ENCODE results near the gene BCAS3. TPM values are rescaled to one million over a fixed set of nuclear protein-coding genes. Genes with fewer than 3 reads are reported as not detected.
"Not testable (repeated sequence)": the region's sequence is repeated elsewhere in the genome, so short reads cannot be mapped to it uniquely, and the experiment has no call there.

Gene BCAS3
- total RNA-seq, 4 donors from 2014 or later: 18.7 to 37.8 (median 24.9) TPM

DNA sequence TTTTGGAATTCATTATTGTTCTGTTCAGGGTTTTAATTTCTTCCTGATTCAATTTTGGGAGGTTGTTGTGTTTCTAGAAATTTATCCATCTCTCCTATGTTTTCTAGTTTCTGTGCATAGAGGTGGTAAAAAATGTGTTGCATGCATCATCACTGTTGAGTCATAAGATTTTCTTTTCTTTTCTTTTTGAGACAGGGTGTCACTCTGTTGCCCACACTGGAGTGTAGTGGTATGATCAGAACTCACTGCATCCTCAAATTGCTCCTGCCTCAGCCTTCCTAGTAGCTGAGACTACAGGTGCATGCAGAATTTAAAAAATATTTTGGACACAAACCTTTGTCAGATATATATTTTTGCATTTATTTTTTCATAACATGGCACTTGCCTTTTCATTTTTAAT is 184.8 kb downstream of the BCAS3 start:
- TF ChIP-seq, protein P1, sequence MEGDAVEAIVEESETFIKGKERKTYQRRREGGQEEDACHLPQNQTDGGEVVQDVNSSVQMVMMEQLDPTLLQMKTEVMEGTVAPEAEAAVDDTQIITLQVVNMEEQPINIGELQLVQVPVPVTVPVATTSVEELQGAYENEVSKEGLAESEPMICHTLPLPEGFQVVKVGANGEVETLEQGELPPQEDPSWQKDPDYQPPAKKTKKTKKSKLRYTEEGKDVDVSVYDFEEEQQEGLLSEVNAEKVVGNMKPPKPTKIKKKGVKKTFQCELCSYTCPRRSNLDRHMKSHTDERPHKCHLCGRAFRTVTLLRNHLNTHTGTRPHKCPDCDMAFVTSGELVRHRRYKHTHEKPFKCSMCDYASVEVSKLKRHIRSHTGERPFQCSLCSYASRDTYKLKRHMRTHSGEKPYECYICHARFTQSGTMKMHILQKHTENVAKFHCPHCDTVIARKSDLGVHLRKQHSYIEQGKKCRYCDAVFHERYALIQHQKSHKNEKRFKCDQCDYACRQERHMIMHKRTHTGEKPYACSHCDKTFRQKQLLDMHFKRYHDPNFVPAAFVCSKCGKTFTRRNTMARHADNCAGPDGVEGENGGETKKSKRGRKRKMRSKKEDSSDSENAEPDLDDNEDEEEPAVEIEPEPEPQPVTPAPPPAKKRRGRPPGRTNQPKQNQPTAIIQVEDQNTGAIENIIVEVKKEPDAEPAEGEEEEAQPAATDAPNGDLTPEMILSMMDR (IDR thresholded peaks at IDR 0.05): no peak
- ATAC-seq (ENCODE audit: low FRiP score) (no peak), DNase-seq (ENCODE audit: low spot score) (no peak)

DNA sequence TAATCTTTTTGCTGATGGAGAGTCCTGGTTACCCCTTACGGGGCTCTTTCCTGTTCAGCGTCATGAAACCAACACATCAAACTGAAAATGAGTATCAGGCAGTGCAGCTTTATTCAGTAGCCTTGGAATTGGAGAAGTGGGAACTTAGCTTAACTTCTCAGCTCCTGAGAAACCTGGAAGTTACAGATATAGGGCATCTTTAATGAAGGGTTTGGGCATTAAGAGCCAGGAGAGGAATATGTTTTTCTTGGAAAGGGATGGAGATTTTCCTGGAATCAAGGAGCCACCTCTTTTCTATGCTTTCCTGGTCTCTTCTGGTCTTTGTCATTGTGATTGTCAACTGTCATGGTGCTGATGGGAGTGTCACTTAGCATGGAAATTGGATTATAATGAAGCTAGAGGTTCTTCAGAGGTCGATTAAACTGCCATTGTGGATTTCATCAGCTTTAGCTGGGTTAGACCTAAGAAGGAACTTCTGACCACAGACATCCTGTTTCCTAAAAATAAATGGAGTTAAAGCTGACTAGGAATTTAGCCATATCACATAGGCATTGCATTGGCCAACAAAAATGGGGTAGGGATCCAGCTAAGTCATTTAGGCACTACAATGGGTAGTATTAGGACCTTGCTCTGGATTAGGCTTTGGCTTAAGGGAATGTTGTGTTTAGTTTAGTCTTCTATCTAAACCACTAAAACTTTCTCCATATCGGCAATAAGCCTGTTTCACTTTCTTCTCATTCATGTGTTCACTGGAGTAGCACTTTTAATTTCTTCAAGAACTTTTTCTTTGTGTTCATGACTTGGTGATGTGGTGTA is 186.4 kb downstream of the BCAS3 start:
- ATAC-seq (ENCODE audit: low FRiP score): no peak
- no peak for DNase-seq (ENCODE audit: low spot score)
- TF ChIP-seq, protein P1 (IDR thresholded peaks at IDR 0.05): no peak

DNA sequence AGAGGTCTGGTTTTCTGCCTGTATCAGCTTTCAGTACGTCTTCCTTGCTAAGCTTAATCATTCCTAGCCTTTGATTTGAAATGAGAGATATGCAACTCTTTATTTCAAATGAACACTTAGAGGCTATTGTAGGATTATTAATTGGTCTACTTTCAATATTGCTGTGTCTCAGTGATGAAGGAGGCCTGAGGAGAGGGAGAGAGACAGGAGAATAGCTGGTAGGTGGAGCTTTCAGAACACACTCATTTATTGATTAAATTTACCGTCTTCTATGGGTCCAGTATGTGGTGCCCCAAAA is 187.0 kb downstream of the BCAS3 start:
- no peak for ATAC-seq (ENCODE audit: low FRiP score)
- TF ChIP-seq, protein P1 (IDR thresholded peaks at IDR 0.05): no peak
- no peak for DNase-seq (ENCODE audit: low spot score)

DNA sequence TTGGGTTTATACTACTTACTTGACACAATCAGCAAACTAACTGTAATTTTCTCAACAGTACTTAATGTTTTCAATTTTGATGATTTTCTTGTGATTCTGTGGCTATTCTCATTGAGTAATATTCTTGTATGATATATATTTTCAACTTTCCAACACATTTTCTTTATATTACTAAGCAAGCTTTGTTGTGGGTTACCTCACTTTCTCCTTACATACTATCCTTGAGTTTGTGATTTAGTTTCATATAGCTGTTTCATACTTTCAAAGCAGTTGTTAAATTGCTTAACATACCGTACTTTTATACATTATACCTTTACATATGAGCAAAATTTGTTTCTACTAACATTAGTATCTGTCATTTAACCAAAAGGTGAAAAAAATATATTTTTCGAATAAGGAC is 197.1 kb downstream of the BCAS3 start:
- ATAC-seq (ENCODE audit: low FRiP score): no peak
- no peak for DNase-seq (ENCODE audit: low spot score)
- TF ChIP-seq, protein P1 (IDR thresholded peaks at IDR 0.05): no peak

DNA sequence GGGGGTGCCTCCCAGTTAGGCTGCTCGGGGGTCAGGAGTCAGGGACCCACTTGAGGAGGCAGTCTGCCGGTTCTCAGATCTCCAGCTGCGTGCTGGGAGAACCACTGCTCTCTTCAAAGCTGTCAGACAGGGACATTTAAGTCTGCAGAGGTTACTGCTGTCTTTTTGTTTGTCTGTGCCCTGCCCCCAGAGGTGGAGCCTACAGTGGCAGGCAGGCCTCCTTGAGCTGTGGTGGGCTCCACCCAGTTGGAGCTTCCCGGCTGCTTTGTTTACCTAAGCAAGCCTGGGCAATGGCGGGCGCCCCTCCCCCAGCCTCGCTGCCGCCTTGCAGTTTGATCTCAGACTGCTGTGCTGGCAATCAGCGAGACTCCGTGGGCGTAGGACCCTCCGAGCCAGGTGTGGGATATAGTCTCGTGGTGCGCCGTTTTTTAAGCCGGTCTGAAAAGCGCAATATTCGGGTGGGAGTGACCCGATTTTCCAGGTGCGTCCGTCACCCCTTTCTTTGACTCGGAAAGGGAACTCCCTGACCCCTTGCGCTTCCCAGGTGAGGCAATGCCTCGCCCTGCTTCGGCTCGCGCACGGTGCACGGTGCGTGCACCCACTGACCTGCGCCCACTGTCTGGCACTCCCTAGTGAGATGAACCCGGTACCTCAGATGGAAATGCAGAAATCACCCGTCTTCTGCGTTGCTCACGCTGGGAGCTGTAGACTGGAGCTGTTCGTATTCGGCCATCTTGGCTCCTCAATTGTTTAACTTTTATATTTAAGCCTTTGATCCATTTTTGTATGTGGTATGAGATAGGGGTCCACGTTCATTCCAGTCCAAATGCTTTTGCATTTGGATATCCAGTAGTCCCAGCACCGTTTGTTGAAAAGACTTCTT is 209.3 kb downstream of the BCAS3 start:
- not testable (repeated sequence) for DNase-seq (ENCODE audit: low spot score); ATAC-seq (ENCODE audit: low FRiP score)

DNA sequence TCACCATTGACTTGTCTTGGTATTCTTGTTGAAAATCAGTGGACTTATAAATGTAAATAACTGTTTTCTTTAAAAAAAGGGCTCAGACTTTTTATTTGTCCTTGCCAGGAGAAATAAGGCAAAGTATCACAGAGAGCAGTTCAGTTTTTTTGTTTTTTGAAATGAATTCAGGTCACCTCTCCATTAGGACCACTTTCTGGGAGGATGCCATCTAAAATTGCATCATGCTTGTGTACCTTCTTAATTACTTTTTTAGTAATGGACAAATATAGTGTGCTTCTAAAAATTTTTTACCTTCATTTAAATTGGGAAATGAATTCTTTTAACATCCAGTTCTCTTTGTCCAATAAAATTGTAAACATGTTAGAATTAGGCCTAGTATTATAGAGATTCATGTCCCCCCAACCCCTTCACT is 210.0 kb downstream of the BCAS3 start:
- TF ChIP-seq, protein P1 (IDR thresholded peaks at IDR 0.05): no peak
- DNase-seq (ENCODE audit: low spot score) (no peak), ATAC-seq (ENCODE audit: low FRiP score) (no peak)

DNA sequence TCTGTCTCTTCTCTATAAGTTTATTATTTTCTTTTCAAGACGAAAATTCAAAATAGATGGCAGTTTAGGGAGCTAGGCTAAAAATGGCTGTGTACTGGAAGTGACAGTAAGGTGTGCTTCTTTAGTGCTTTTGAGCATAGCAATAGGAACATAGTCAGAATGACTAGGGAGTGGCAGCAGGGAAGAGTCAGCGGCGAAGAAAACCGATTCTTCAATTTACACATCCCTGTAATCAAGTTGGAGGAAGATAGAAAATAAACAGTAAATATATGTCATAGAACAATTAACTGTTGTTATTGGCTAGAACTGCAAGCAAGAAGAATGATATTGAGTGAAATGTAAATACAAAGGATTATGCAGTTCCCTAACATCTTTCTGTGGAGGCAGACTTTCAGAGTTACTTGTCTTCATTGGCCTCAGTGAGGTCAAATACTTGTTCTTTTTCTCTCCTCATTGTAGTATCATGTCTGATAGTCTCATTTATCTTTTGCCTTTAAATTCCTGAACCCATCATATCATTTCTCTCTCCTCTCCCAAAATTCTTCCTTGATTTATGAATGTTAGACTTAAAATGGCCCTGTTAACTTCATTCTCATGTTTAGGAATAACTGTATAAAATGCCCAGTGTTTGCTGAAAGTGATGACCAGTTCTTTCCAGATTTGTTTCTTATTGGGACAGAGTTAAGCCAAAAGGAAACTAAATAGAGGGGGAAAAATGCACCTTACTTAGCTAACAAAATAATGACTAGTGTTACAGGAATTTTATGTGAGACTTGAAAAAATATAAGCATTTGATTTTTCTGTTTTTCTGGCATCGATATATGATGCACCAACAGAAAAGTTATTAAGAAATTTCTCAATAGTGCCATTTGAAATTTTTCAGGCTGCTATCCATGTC is 211.4 kb downstream of the BCAS3 start:
- TF ChIP-seq, protein P1 (IDR thresholded peaks at IDR 0.05): no peak
- DNase-seq (ENCODE audit: low spot score): no peak
- ATAC-seq (ENCODE audit: low FRiP score): no peak
